ENCODE results near the gene FBXL16. TPM values are rescaled to one million over a fixed set of nuclear protein-coding genes. Genes with fewer than 3 reads are reported as not detected.

FBXL16 gene
- total and polyA plus RNA-seq, 2 donors (not counting 1 experiment from before 2014, with no cell fraction given) = 0.07 TPM; not detected in 1

- no peak overlapping the region for H3K4me2 ChIP-seq (ENCODE audit: extremely low read depth, insufficient read depth, low read length)
- H3K36me3 ChIP-seq (ENCODE audit: control insufficient read depth, insufficient read depth, low read length) = no peaks in the 10 kb centered on the region
- H3K4me3 ChIP-seq (replicated peaks in 1 of 4; ENCODE audit: control extremely low read depth in 1 of 4, insufficient read depth in 1 of 4, low read depth in 3 of 4, low read length in 4 of 4) = peak overlapping the region in 1 of 4 experiments; percentile 64
- no peaks in the 10 kb centered on the region for H3K27me3 ChIP-seq (ENCODE audit: control insufficient read depth, insufficient read depth, low read length)
- no peak for DNase-seq (ENCODE audit: low read depth in 2 of 2)
- TF ChIP-seq, protein P1, sequence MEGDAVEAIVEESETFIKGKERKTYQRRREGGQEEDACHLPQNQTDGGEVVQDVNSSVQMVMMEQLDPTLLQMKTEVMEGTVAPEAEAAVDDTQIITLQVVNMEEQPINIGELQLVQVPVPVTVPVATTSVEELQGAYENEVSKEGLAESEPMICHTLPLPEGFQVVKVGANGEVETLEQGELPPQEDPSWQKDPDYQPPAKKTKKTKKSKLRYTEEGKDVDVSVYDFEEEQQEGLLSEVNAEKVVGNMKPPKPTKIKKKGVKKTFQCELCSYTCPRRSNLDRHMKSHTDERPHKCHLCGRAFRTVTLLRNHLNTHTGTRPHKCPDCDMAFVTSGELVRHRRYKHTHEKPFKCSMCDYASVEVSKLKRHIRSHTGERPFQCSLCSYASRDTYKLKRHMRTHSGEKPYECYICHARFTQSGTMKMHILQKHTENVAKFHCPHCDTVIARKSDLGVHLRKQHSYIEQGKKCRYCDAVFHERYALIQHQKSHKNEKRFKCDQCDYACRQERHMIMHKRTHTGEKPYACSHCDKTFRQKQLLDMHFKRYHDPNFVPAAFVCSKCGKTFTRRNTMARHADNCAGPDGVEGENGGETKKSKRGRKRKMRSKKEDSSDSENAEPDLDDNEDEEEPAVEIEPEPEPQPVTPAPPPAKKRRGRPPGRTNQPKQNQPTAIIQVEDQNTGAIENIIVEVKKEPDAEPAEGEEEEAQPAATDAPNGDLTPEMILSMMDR (conservative IDR thresholded peaks at IDR 0.05 in 1 of 2, IDR thresholded peaks at IDR 0.05 in 1 of 2; ENCODE audit: low read depth in 1 of 2, low read length in 2 of 2) = no peak
- TF ChIP-seq EZH2 (IDR thresholded peaks at IDR 0.05; ENCODE audit: low read length, missing control alignments) = no peak
- no peaks in the 10 kb centered on the region for H4K20me1 ChIP-seq (ENCODE audit: control insufficient read depth, extremely low read depth, insufficient read depth, low read length)
- H3K9ac ChIP-seq (ENCODE audit: insufficient read depth, low read length) = no peak overlapping the region
- H2AFZ ChIP-seq (ENCODE audit: low read length) = no peak overlapping the region
- H3K9me3 ChIP-seq (ENCODE audit: control insufficient read depth, insufficient read depth, low read depth, low read length) = no peaks in the 10 kb centered on the region
- H3K27ac ChIP-seq (ENCODE audit: insufficient read depth, low read length) = no peak overlapping the region
- peaks cover 14% of the 10 kb centered on the region for H3K4me1 ChIP-seq (ENCODE audit: control insufficient read depth, extremely low read depth, insufficient read depth, low read length)
- no peaks in the 10 kb centered on the region for H3K79me2 ChIP-seq (ENCODE audit: control insufficient read depth, insufficient read depth, low read length)
Observed at GRCh38 chr16:716768-717325, 11.2 kb upstream of the FBXL16 start.

DNA sequence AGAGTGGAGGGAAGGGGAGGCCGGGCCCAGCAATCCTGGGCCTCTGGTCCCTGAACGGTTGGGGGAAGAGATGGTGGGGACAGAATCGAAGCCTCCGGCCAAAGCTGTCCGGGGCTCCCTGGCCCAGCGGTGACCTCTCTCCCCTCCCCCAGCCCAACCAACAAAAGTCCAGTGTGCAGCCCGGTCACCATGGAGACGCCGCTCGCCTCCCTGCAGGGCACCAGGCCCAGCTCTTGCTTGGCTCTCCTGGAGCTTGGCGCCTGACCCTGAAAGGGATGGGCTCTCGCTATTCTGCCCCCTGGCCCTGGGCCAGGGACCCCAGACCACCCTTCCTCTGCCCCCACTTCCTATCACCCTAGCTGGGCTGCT is 10.6 kb upstream of the FBXL16 start:
- Histone ChIP-seq H3K27ac (ENCODE audit: insufficient read depth, low read length) (no peak overlapping the region), H3K9ac (ENCODE audit: insufficient read depth, low read length) (peak overlapping the region; percentile 23), H3K4me1 (ENCODE audit: control insufficient read depth, extremely low read depth, insufficient read depth, low read length) (peaks cover 14% of the 10 kb centered on the region), H4K20me1 (ENCODE audit: control insufficient read depth, extremely low read depth, insufficient read depth, low read length) (no peaks in the 10 kb centered on the region), H2AFZ (ENCODE audit: low read length) (no peak overlapping the region), H3K4me3 (replicated peaks in 1 of 4; ENCODE audit: control extremely low read depth in 1 of 4, insufficient read depth in 1 of 4, low read depth in 3 of 4, low read length in 4 of 4) (peak overlapping the region in 3 of 4 experiments; percentile 27 to 64 (median 40)), H3K79me2 (ENCODE audit: control insufficient read depth, insufficient read depth, low read length) (no peaks in the 10 kb centered on the region), H3K36me3 (ENCODE audit: control insufficient read depth, insufficient read depth, low read length) (no peaks in the 10 kb centered on the region), H3K9me3 (ENCODE audit: control insufficient read depth, insufficient read depth, low read depth, low read length) (no peaks in the 10 kb centered on the region), H3K4me2 (ENCODE audit: extremely low read depth, insufficient read depth, low read length) (peak overlapping the region; percentile 80), H3K27me3 (ENCODE audit: control insufficient read depth, insufficient read depth, low read length) (no peaks in the 10 kb centered on the region)
- peak; percentile 52 to 54 for DNase-seq (ENCODE audit: low read depth in 2 of 2)
- TF ChIP-seq, protein P1 (conservative IDR thresholded peaks at IDR 0.05 in 1 of 2, IDR thresholded peaks at IDR 0.05 in 1 of 2; ENCODE audit: low read depth in 1 of 2, low read length in 2 of 2) = no peak
- TF ChIP-seq EZH2 (IDR thresholded peaks at IDR 0.05; ENCODE audit: low read length, missing control alignments) = no peak

DNA sequence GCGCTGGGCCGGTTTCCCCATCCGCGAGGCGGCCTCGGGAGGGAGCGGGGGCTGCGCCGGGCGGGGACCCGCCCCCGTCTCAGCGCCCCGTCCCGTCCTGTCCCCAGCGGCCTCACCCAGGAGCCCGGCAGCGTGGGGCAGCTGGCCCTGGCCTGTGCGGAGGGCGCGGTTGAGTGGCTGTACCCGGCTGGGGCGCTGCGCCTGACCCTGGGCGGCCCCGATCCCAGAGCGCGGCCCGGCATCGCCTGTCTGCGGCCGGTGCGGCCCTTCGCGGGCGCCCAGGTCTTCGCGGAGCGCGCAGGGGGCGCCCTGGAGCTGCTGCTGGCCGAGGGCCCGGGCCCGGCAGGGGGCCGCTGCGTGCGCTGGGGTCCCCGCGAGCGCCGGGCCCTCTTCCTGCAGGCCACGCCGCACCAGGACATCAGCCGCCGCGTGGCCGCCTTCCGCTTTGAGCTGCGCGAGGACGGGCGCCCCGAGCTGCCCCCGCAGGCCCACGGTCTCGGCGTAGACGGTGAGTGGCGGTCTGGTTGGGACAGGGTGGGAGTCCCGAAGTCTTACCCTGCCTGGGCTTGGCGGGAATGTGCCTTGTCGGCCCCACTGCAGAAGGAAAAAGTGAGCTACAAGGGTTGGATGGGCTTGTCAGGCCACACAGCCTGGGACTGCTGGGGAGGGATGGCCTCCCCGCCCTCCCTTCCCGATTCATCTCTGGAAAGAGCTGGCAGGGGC is 10.0 kb upstream of the FBXL16 start:
- H3K9ac ChIP-seq (ENCODE audit: insufficient read depth, low read length) = peak overlapping the region; percentile 23
- no peaks in the 10 kb centered on the region for H3K9me3 ChIP-seq (ENCODE audit: control insufficient read depth, insufficient read depth, low read depth, low read length)
- no peak overlapping the region for H2AFZ ChIP-seq (ENCODE audit: low read length)
- peak overlapping the region; percentile 80 for H3K4me2 ChIP-seq (ENCODE audit: extremely low read depth, insufficient read depth, low read length)
- H3K27me3 ChIP-seq (ENCODE audit: control insufficient read depth, insufficient read depth, low read length) = no peaks in the 10 kb centered on the region
- peaks cover 14% of the 10 kb centered on the region for H3K4me1 ChIP-seq (ENCODE audit: control insufficient read depth, extremely low read depth, insufficient read depth, low read length)
- H3K79me2 ChIP-seq (ENCODE audit: control insufficient read depth, insufficient read depth, low read length) = no peaks in the 10 kb centered on the region
- H3K36me3 ChIP-seq (ENCODE audit: control insufficient read depth, insufficient read depth, low read length) = no peaks in the 10 kb centered on the region
- H4K20me1 ChIP-seq (ENCODE audit: control insufficient read depth, extremely low read depth, insufficient read depth, low read length) = no peaks in the 10 kb centered on the region
- H3K27ac ChIP-seq (ENCODE audit: insufficient read depth, low read length) = peak overlapping the region; percentile 20
- peak overlapping the region; percentile 27 to 64 (median 48) for H3K4me3 ChIP-seq (replicated peaks in 1 of 4; ENCODE audit: control extremely low read depth in 1 of 4, insufficient read depth in 1 of 4, low read depth in 3 of 4, low read length in 4 of 4)
- no peak for TF ChIP-seq EZH2 (IDR thresholded peaks at IDR 0.05; ENCODE audit: low read length, missing control alignments)
- TF ChIP-seq, protein P1 (conservative IDR thresholded peaks at IDR 0.05 in 1 of 2, IDR thresholded peaks at IDR 0.05 in 1 of 2; ENCODE audit: low read depth in 1 of 2, low read length in 2 of 2) = no peak
- peak; percentile 18 to 31 for DNase-seq (ENCODE audit: low read depth in 2 of 2)
